K562 (cell line): ENCODE measurements around the gene CATSPER1. TPM values are rescaled to one million over a fixed set of nuclear protein-coding genes. Genes with fewer than 3 reads are reported as not detected.

Source experiments
- ATAC-seq: fragments of 200-7000 bp; cut with Tn5 transposase; 3 replicates; pipeline ENCODE4 v1.9.1; 2020; ENCODE audit warnings: moderate library complexity
- BruUV-seq: library from RNA; stranded (reverse); fragments of 400-500 nt; replicated peaks from 2 replicates; lab custom pipeline; 2021; lab: Mats Ljungman, UMichigan
- CTCF ChIA-PET: fragments of 300-600 bp; formaldehyde crosslinking; extraction: SDS; loops from one replicate; lab custom pipeline; 2021; ENCODE audit warnings: low intra/inter-chr PET ratio; lab: Yijun Ruan, JAX
- POLR2A ChIA-PET: fragments of 300-600, 350-650 bp; sonication (Branson Sonifier 250); formaldehyde crosslinking; extraction: SDS; loops from one replicate; lab custom pipeline; 2021; ENCODE audit warnings: antibody characterized with exemption, inconsistent platforms; lab: Yijun Ruan, JAX
- DNase-seq, 4 experiments: peaks; one replicate each; pipeline versions ENCODE4 v3.0.0 to v3.0.0-alpha.2; 2011 to 2018; ENCODE audit warnings: low spot score in 3 of 4, mixed read lengths in 3 of 4; ENCODE audit errors: extremely low read depth in 1 of 4
- FAIRE-seq: peaks from 2 replicates; lab custom pipeline; 2011; peaks lifted over from hg19 to GRCh38; lab: Jason Lieb, UNC
- H2AFZ ChIP-seq: 2 replicates; pipeline ENCODE4 v1.6.0; 2011; ENCODE audit warnings: low read depth, low read length, control low read depth, inconsistent platforms
- H3K27ac ChIP-seq: fragments of 200-600 bp; 3 replicates; pipeline ENCODE4 v1.8.0; 2011; ENCODE audit warnings: low read depth, mild to moderate bottlenecking, control low read depth, inconsistent platforms, low read length, moderate library complexity, mixed read lengths; ENCODE audit errors: extremely low read depth
- H3K27me3 ChIP-seq, 2 experiments: fragments of 300-600 bp in 1 of 2; 2 replicates in 1 of 2; 3 replicates in 1 of 2; pipeline versions ENCODE4 v1.6.0 to v1.8.0; 2011; ENCODE audit warnings: inconsistent platforms in 2 of 2, low read length in 2 of 2, mild to moderate bottlenecking in 1 of 2, mixed read lengths in 1 of 2, moderate library complexity in 1 of 2; ENCODE audit not compliant: control insufficient read depth in 2 of 2, insufficient read depth in 2 of 2
- H3K36me3 ChIP-seq: fragments of 300-600 bp; 3 replicates; pipeline ENCODE4 v1.8.0; 2011; ENCODE audit warnings: mild to moderate bottlenecking, low read length, inconsistent platforms; ENCODE audit not compliant: control insufficient read depth, insufficient read depth
- H3K4me1 ChIP-seq, 2 experiments: fragments of 200-600 bp in 1 of 2; replicated peaks in 1 of 2; 2 replicates in 1 of 2; 3 replicates in 1 of 2; pipeline versions ENCODE4 v1.5.1 to v1.8.0; 2011; ENCODE audit warnings: inconsistent platforms in 2 of 2, low read length in 2 of 2, mild to moderate bottlenecking in 1 of 2, mixed read lengths in 1 of 2, moderate library complexity in 1 of 2; ENCODE audit not compliant: control insufficient read depth in 2 of 2, insufficient read depth in 2 of 2
- H3K4me2 ChIP-seq: 2 replicates; pipeline ENCODE4 v1.6.1; 2011; ENCODE audit warnings: low read length, control low read depth, inconsistent platforms, mixed read lengths; ENCODE audit not compliant: insufficient read depth
- H3K4me3 ChIP-seq: fragments of 200-600 bp; sonication (generic), shearing (Covaris generic); 2 replicates; pipeline ENCODE4 v1.5.1; 2016; ENCODE audit warnings: control low read depth, inconsistent platforms
- H3K79me2 ChIP-seq: fragments of 200-600 bp; 3 replicates; pipeline ENCODE4 v1.8.0; 2011; ENCODE audit warnings: low read length, inconsistent platforms; ENCODE audit not compliant: control insufficient read depth, insufficient read depth
- H3K9ac ChIP-seq, 2 experiments: 2 replicates each; pipeline versions ENCODE4 v1.6.0 to v1.6.1; 2011; ENCODE audit warnings: low read depth in 2 of 2, low read length in 2 of 2, control low read depth in 1 of 2, inconsistent platforms in 1 of 2, mild to moderate bottlenecking in 1 of 2, mixed read lengths in 1 of 2; ENCODE audit not compliant: insufficient read depth in 1 of 2
- H3K9me1 ChIP-seq: one replicate; pipeline ENCODE4 v1.6.0; 2011; ENCODE audit warnings: inconsistent platforms, mild to moderate bottlenecking, low read length, moderate library complexity; ENCODE audit not compliant: control insufficient read depth, insufficient read depth
- H3K9me3 ChIP-seq: replicated peaks from 2 replicates; pipeline ENCODE4 v1.5.1; 2011; ENCODE audit warnings: low read depth, low read length, inconsistent platforms; ENCODE audit not compliant: control insufficient read depth, insufficient read depth
- H4K20me1 ChIP-seq: replicated peaks from 2 replicates; pipeline ENCODE4 v1.6.1; 2011; ENCODE audit warnings: low read length, inconsistent platforms, mixed read lengths; ENCODE audit not compliant: control insufficient read depth, insufficient read depth
- BHLHE40 ChIP-seq: IDR thresholded peaks from 2 replicates; pipeline ENCODE4 v1.6.1; 2011; ENCODE audit warnings: low read length, improper control_type of control experiment
- KAT2B ChIP-seq: IDR thresholded peaks from one replicate; pipeline ENCODE4 v1.6.1; 2012; ENCODE audit warnings: low read depth, mild to moderate bottlenecking, control low read depth, inconsistent platforms, low read length, moderate library complexity
- NFATC3 ChIP-seq: fragments of 450-650 bp; IDR thresholded peaks from 2 replicates; pipeline ENCODE4 v1.6.1; 2017; ENCODE audit warnings: mild to moderate bottlenecking
- NFE2L1 ChIP-seq: fragments of 450-650 bp; IDR thresholded peaks from 2 replicates; pipeline ENCODE4 v1.6.1; 2016; ENCODE audit warnings: missing genetic modification characterization, low read depth, mild to moderate bottlenecking, missing compliant biosample characterization, moderate library complexity, borderline replicate concordance
- PBX2 ChIP-seq, 2 experiments: IDR thresholded peaks in 1 of 2; conservative IDR thresholded peaks in 1 of 2; 2 replicates each; pipeline ENCODE4 v1.6.1; 2016; ENCODE audit warnings: low read depth in 2 of 2, mild to moderate bottlenecking in 1 of 2, missing compliant biosample characterization in 1 of 2, missing genetic modification characterization in 1 of 2, moderate library complexity in 1 of 2
- POLR2G ChIP-seq: fragments of 200-400 bp; formaldehyde crosslinking; IDR thresholded peaks from 2 replicates; pipeline ENCODE4 v1.6.1; 2017; ENCODE audit warnings: low read depth, mild to moderate bottlenecking, antibody characterized with exemption, low read length, moderate library complexity
- RBFOX2 ChIP-seq: fragments of 200-400 bp; formaldehyde crosslinking; IDR thresholded peaks from 2 replicates; pipeline ENCODE4 v1.6.1; 2017; ENCODE audit warnings: low read depth, mild to moderate bottlenecking, low read length, moderate library complexity
- SMARCE1 ChIP-seq: fragments of 450-650 bp; IDR thresholded peaks from 2 replicates; pipeline ENCODE4 v1.7.1; 2016; ENCODE audit warnings: mild to moderate bottlenecking
- ZNF395 ChIP-seq: fragments of 200-800 bp; sonication (Bioruptor generic); IDR thresholded peaks from 2 replicates; pipeline ENCODE4 v1.6.1; 2017; ENCODE audit warnings: missing genetic modification characterization, missing compliant biosample characterization
- WGBS: fragments of 100-300 bp; shearing (Covaris generic); methylation state at CpG from one replicate; pipeline ENCODE4 v1.1.6; 2016; ENCODE audit warnings: low coverage, mixed read lengths; ENCODE audit not compliant: insufficient coverage; ENCODE audit errors: missing lambda C conversion rate; 5-methylcytosine and 5-hydroxymethylcytosine counted together
- in situ Hi-C: fragments of 300-500 bp; cut with MboI; formaldehyde crosslinking; loops from 4 replicates; pipeline ENCODE4 v1.15.0; 2018; ENCODE audit warnings: inconsistent platforms, mixed read lengths
- intact Hi-C: fragments of 100-400 bp; cut with micrococcal nuclease; formaldehyde crosslinking; loops from 2 replicates; pipeline ENCODE4 v1.14.2; 2022
- polyA plus RNA-seq, 8 experiments: library from polyadenylated mRNA; depleted of rRNA in 4 of 8; stranded (reverse) in 5 of 8; unstranded in 3 of 8; fragments of >200 nt; fragmentation: Nextera tagmentation in 2 of 8; fragmentation: Illumina TruSeq in 1 of 8; extraction: Ambion mirVana in 2 of 8; extraction: Trizol in 1 of 8; gene quantifications; 2 replicates each; pipeline versions ENCODE4 v1.2.1 to v1.2.3, GENCODE V29; 2011 to 2014; ENCODE audit warnings: inconsistent platforms in 1 of 8, missing spikeins in 1 of 8
- total RNA-seq, 7 experiments: library from RNA; depleted of rRNA in 6 of 7; stranded (reverse); fragments of >200 nt in 6 of 7; fragmentation: Illumina TruSeq in 2 of 7; extraction: Trizol in 2 of 7; gene quantifications; 2 replicates each; pipeline versions ENCODE4 v1.2.1 to v1.2.3, GENCODE V29; 2011 to 2021; ENCODE audit warnings: low replicate concordance in 1 of 7

Gene CATSPER1
- total and polyA plus RNA-seq, 9 of the 15 experiments (the other 6 are each of a cell fraction or from before 2014, with no cell fraction given), result 0.21 to 3.3 (median 0.76) TPM

GRCh38 chr11:65967329-65967934 is 58.8 kb downstream of the CATSPER1 start:
- H3K9me3 ChIP-seq, result no peaks in the 10 kb centered on the region
- in situ Hi-C loops, result no loop called here
- H3K79me2 ChIP-seq, result peaks cover 20% of the 10 kb centered on the region
- ChIA-PET POLR2A (interaction anchor here (0.7 kb wide), 1 partner anchor 346 kb away, joined by 4 read pairs; no protein-coding TSS in a partner anchor), CTCF (no interaction called here)
- H3K9me1 ChIP-seq, result peaks cover 3% of the 10 kb centered on the region
- 0 out of 2 replicates have a peak, but pooled peaks cover 2% of the 10 kb centered on the region for H4K20me1 ChIP-seq
- peaks cover 79% of the 10 kb centered on the region for H3K36me3 ChIP-seq
- DNase-seq, result no peak
- ATAC-seq, result no peak
- peaks cover 11 to 26% of the 10 kb centered on the region in 2 experiments; a peak in 4 of 5 replicates for H3K4me1 ChIP-seq
- no peak for FAIRE-seq
- 97% methylated on average over 18 of the region's 30 CpGs for WGBS
- H3K4me3 ChIP-seq, result no peak overlapping the region
- no peak overlapping the region for H3K27ac ChIP-seq
- H3K9ac ChIP-seq, result no peak overlapping the region; a peak in 1 of 4 replicates
- BruUV-seq, result no TSS peak
- no peak overlapping the region for H3K4me2 ChIP-seq
- no peak overlapping the region for H2AFZ ChIP-seq
- intact Hi-C loops, result no loop called here
- no peaks in the 10 kb centered on the region for H3K27me3 ChIP-seq
- TF ChIP-seq RBFOX2 (peak; percentile 63), NFATC3 (no peak), SMARCE1 (no peak), NFE2L1 (no peak), PBX2 (CRISPR knock-in tag; IDR thresholded peaks at IDR 0.05; ENCODE audit: low read depth) (no peak), PBX2 (tag; conservative IDR thresholded peaks at IDR 0.05; ENCODE audit: low read depth) (no peak), BHLHE40 (no peak), POLR2G (0 out of 2 replicates have a peak, but pooled peaks have one; percentile 28), ZNF395 (CRISPR knock-in tag) (no peak), KAT2B (no peak)
